GM12878 (cell line): Measurements from ENCODE around the gene SPACA5. TPM values are rescaled to one million over a fixed set of nuclear protein-coding genes. Genes with fewer than 3 reads are reported as not detected.
"Not testable (repeated sequence)": the region's sequence is repeated elsewhere in the genome, so short reads cannot be mapped to it uniquely, and the experiment has no call there.

Source experiments
- ATAC-seq: fragments of 200-7000 bp; cut with Tn5 transposase; 3 replicates; pipeline ENCODE4 v1.9.1; 2020; ENCODE audit warnings: mild to moderate bottlenecking, moderate library complexity
- BruUV-seq: library from RNA; stranded (reverse); fragments of 400-500 nt; replicated peaks from 2 replicates; lab custom pipeline; 2021; lab: Mats Ljungman, UMichigan
- CTCF ChIA-PET: fragments of 300-600 bp; sonication (Branson Sonifier 250); formaldehyde crosslinking; extraction: SDS; loops from one replicate; lab custom pipeline; 2021; ENCODE audit warnings: inconsistent platforms; lab: Yijun Ruan, JAX
- POLR2A ChIA-PET: fragments of 350-600 bp; formaldehyde crosslinking; extraction: SDS; loops from one replicate; lab custom pipeline; 2021; ENCODE audit warnings: inconsistent platforms; lab: Charles Lee
- RAD21 ChIA-PET: fragments of 300-600 bp; sonication (Branson Sonifier 250); formaldehyde crosslinking; loops from one replicate; lab custom pipeline; 2023; ENCODE audit warnings: antibody characterized with exemption; ENCODE audit not compliant: unreplicated experiment; lab: Charles Lee
- SMC1A ChIA-PET: fragments of 300-600 bp; sonication (Branson Sonifier 250); formaldehyde crosslinking; loops from one replicate; lab custom pipeline; 2023; ENCODE audit not compliant: unreplicated experiment, uncharacterized antibody; lab: Charles Lee
- DNase-seq: peaks from one replicate; pipeline ENCODE4 v3.0.0-alpha.2; 2011; ENCODE audit warnings: low read depth, low spot score
- FAIRE-seq: peaks from 3 replicates; lab custom pipeline; 2011; peaks lifted over from hg19 to GRCh38; lab: Jason Lieb, UNC
- H2AFZ ChIP-seq: 2 replicates; pipeline ENCODE4 v1.6.0; 2011; ENCODE audit warnings: low read depth, low read length, control low read depth; ENCODE audit not compliant: control insufficient read depth
- H3K27ac ChIP-seq: 2 replicates; pipeline ENCODE4 v1.5.1; 2011; ENCODE audit warnings: control low read depth; ENCODE audit not compliant: control insufficient read depth, insufficient read depth
- H3K27me3 ChIP-seq, 2 experiments: replicated peaks in 1 of 2; 2 replicates each; pipeline versions ENCODE4 v1.6.0 to v1.6.1; 2011; ENCODE audit warnings: low read length in 1 of 2; ENCODE audit not compliant: control insufficient read depth in 2 of 2, insufficient read depth in 2 of 2
- H3K36me3 ChIP-seq, 2 experiments: 2 replicates each; pipeline ENCODE4 v1.5.1; 2011; ENCODE audit warnings: low read length in 1 of 2; ENCODE audit not compliant: control insufficient read depth in 2 of 2, insufficient read depth in 2 of 2
- H3K4me1 ChIP-seq: 2 replicates; pipeline ENCODE4 v1.6.1; 2011; ENCODE audit warnings: mild to moderate bottlenecking, low read length, moderate library complexity, mixed read lengths; ENCODE audit not compliant: control insufficient read depth, insufficient read depth
- H3K4me2 ChIP-seq: 2 replicates; pipeline ENCODE4 v1.6.0; 2011; ENCODE audit warnings: control low read depth; ENCODE audit not compliant: control insufficient read depth, insufficient read depth
- H3K4me3 ChIP-seq: fragments of 200-600 bp; sonication (generic); 2 replicates; pipeline ENCODE4 v1.5.1; 2016
- H3K79me2 ChIP-seq: 2 replicates; pipeline ENCODE4 v1.6.0; 2011; ENCODE audit warnings: low read length; ENCODE audit not compliant: control insufficient read depth, insufficient read depth
- H3K9ac ChIP-seq: 2 replicates; pipeline ENCODE4 v1.8.0; 2011; ENCODE audit warnings: low read length, control low read depth, mixed read lengths; ENCODE audit not compliant: control insufficient read depth, insufficient read depth
- H3K9me3 ChIP-seq: replicated peaks from 3 replicates; pipeline ENCODE4 v1.5.1; 2011; ENCODE audit warnings: mild to moderate bottlenecking, low read length; ENCODE audit not compliant: control insufficient read depth, insufficient read depth
- H4K20me1 ChIP-seq: 2 replicates; pipeline ENCODE4 v1.6.0; 2011; ENCODE audit not compliant: control insufficient read depth, insufficient read depth
- WGBS: methylation state at CpG from one replicate; pipeline ENCODE4 v1.1.6; 2016; ENCODE audit warnings: low lambda C conversion rate; ENCODE audit not compliant: insufficient replicate concordance, insufficient coverage; ENCODE audit errors: missing lambda C conversion rate; 5-methylcytosine and 5-hydroxymethylcytosine counted together
- in situ Hi-C: fragments of 300-500 bp; cut with MboI; formaldehyde crosslinking; loops from 9 replicates; pipeline ENCODE4 v1.14.3; 2018; ENCODE audit warnings: mixed read lengths
- intact Hi-C: fragments of 100-400 bp; cut with micrococcal nuclease; formaldehyde crosslinking; loops from one replicate; pipeline ENCODE4 v1.14.2; 2022; ENCODE audit not compliant: unreplicated experiment
- polyA plus RNA-seq, 11 experiments: library from polyadenylated mRNA; depleted of rRNA in 4 of 11; unstranded in 6 of 11; stranded (reverse) in 5 of 11; fragments of >200 nt; fragmentation: Nextera tagmentation in 4 of 11; fragmentation: Illumina TruSeq in 1 of 11; extraction: Ambion mirVana in 4 of 11; extraction: Trizol in 1 of 11; gene quantifications; 1 replicate in 1 of 11; 2 replicates in 10 of 11; pipeline versions ENCODE4 v1.2.1 to v1.2.3, GENCODE V29; 2011 to 2016; ENCODE audit warnings: inconsistent platforms in 2 of 11, missing spikeins in 2 of 11, low read depth in 1 of 11
- total RNA-seq, 4 experiments: library from RNA; depleted of rRNA in 3 of 4; stranded (reverse); fragments of >200 nt in 3 of 4; fragmentation: Illumina TruSeq in 1 of 4; extraction: Trizol in 1 of 4; gene quantifications; 2 replicates each; pipeline versions ENCODE4 v1.2.1 to v1.2.3, GENCODE V29; 2013 to 2021

Gene SPACA5
- total and polyA plus RNA-seq, 10 of the 15 experiments (the other 5 are each of a cell fraction or from before 2014, with no cell fraction given) = 0.18 to 0.97 (median 0.25) TPM; not detected in 4

- FAIRE-seq, H3K4me2 ChIP-seq, DNase-seq, in situ Hi-C loops, ATAC-seq, POLR2A ChIA-PET, H3K4me1 ChIP-seq, H3K4me3 ChIP-seq, H3K27me3 ChIP-seq, intact Hi-C loops, H3K27ac ChIP-seq, BruUV-seq, SMC1A ChIA-PET, H3K9ac ChIP-seq, H3K9me3 ChIP-seq, H4K20me1 ChIP-seq, H3K36me3 ChIP-seq, CTCF ChIA-PET, RAD21 ChIA-PET, H3K79me2 ChIP-seq, H2AFZ ChIP-seq: not testable (repeated sequence)
- WGBS = 53% methylated on average over 6 of the region's 6 CpGs
Measured at GRCh38 chrX:47961830-47962229, 45.0 kb upstream of the SPACA5 start.

DNA sequence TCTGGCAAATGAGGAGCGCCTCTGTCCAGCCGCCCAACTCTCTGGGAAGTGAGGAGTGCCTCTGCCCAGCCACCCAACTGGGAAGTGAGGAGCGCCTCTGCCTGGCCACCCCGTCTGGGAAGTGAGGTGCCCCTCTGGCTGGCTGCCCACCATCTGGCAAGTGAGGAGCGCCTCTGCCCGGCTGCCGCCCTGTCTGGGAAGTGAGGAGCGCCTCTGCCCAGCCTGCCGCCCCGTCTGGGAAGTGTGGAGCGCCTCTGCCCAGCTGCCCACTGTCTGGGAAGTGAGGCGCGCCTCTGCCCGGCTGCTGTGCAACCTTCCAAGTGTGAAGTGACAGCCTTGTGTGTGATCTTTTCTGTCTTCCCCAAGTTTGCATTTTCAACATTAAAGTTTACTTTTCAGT, 41.3 kb upstream of the SPACA5 start:
- H3K27ac ChIP-seq, intact Hi-C loops, H4K20me1 ChIP-seq, ATAC-seq, H3K4me3 ChIP-seq, in situ Hi-C loops, H3K36me3 ChIP-seq, SMC1A ChIA-PET, H3K27me3 ChIP-seq, DNase-seq, FAIRE-seq, H3K9ac ChIP-seq, POLR2A ChIA-PET, CTCF ChIA-PET, H2AFZ ChIP-seq, H3K4me2 ChIP-seq, RAD21 ChIA-PET, H3K4me1 ChIP-seq, H3K79me2 ChIP-seq, H3K9me3 ChIP-seq, BruUV-seq: not testable (repeated sequence)
- WGBS = 61% methylated on average over 14 of the region's 14 CpGs
